ENCODE results near the gene NUP160. TPM values are rescaled to one million over a fixed set of nuclear protein-coding genes. Genes with fewer than 3 reads are reported as not detected.

The NUP160 gene
- total RNA-seq, 4 donors from 2014 or later: 8.1 to 11.4 (median 9.9) TPM

GRCh38 chr11:47784785-47785381, 63.3 kb downstream of the NUP160 start:
- no peak for DNase-seq
- H3K27ac ChIP-seq: peak overlapping the region; percentile 39 to 89 (median 86)
- TF ChIP-seq POLR2A (IDR thresholded peaks at IDR 0.05): no peak
- TF ChIP-seq, protein P1, sequence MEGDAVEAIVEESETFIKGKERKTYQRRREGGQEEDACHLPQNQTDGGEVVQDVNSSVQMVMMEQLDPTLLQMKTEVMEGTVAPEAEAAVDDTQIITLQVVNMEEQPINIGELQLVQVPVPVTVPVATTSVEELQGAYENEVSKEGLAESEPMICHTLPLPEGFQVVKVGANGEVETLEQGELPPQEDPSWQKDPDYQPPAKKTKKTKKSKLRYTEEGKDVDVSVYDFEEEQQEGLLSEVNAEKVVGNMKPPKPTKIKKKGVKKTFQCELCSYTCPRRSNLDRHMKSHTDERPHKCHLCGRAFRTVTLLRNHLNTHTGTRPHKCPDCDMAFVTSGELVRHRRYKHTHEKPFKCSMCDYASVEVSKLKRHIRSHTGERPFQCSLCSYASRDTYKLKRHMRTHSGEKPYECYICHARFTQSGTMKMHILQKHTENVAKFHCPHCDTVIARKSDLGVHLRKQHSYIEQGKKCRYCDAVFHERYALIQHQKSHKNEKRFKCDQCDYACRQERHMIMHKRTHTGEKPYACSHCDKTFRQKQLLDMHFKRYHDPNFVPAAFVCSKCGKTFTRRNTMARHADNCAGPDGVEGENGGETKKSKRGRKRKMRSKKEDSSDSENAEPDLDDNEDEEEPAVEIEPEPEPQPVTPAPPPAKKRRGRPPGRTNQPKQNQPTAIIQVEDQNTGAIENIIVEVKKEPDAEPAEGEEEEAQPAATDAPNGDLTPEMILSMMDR (IDR thresholded peaks at IDR 0.05 in 4 of 5, conservative IDR thresholded peaks at IDR 0.05 in 1 of 5): no peak
- intact Hi-C loops (cut with DNase I; ENCODE audit: low total_unique reads) (loop anchor here (5.0 kb wide), 1 partner anchor 62 kb away; the partner anchor contains the start of gene NUP160), in situ Hi-C loops (cut with MboI; ENCODE audit: low sequenced_read_pairs in 4 of 4) (no loop called here)
- H3K27me3 ChIP-seq: no peaks in the 10 kb centered on the region
- no peak overlapping the region for H3K4me3 ChIP-seq
- no peak for ATAC-seq
- no peaks in the 10 kb centered on the region for H3K9me3 ChIP-seq
- peaks cover 20 to 37% of the 10 kb centered on the region in 2 donors for H3K4me1 ChIP-seq
- peaks cover 0 to 40% of the 10 kb centered on the region in 2 donors for H3K36me3 ChIP-seq

- Histone ChIP-seq H3K9me3 (no peaks in the 10 kb centered on the region), H3K27me3 (no peaks in the 10 kb centered on the region), H3K4me3 (no peak overlapping the region), H3K4me1 (peaks cover 20 to 37% of the 10 kb centered on the region in 2 donors), H3K27ac (peak overlapping the region; percentile 39 to 89 (median 76)), H3K36me3 (peaks cover 4 to 48% of the 10 kb centered on the region in 2 donors)
- in situ Hi-C loops (cut with MboI; ENCODE audit: low sequenced_read_pairs in 4 of 4) (no loop called here), intact Hi-C loops (cut with DNase I; ENCODE audit: low total_unique reads) (loop anchor here (2.0 kb wide), 1 partner anchor 14 kb away; no protein-coding TSS in a partner anchor)
- no peak for ATAC-seq
- TF ChIP-seq POLR2A (IDR thresholded peaks at IDR 0.05): no peak
- TF ChIP-seq, protein P1 (IDR thresholded peaks at IDR 0.05 in 4 of 5, conservative IDR thresholded peaks at IDR 0.05 in 1 of 5): no peak
- no peak for DNase-seq
These were observed 65.0 kb downstream of the NUP160 start for GRCh38 chr11:47783087-47783610.

- in situ Hi-C loops (cut with MboI; ENCODE audit: low sequenced_read_pairs in 4 of 4): no loop called here
- no peak for TF ChIP-seq POLR2A (IDR thresholded peaks at IDR 0.05)
- TF ChIP-seq, protein P1 (IDR thresholded peaks at IDR 0.05 in 4 of 5, conservative IDR thresholded peaks at IDR 0.05 in 1 of 5): no peak
- intact Hi-C loops (cut with DNase I; ENCODE audit: low total_unique reads): no loop called here
- ATAC-seq (no peak), DNase-seq (no peak)
- Histone ChIP-seq H3K36me3 (peaks cover 4 to 57% of the 10 kb centered on the region in 2 donors), H3K27me3 (no peaks in the 10 kb centered on the region), H3K4me1 (peaks cover 0 to 11% of the 10 kb centered on the region in 2 donors), H3K27ac (no peak overlapping the region), H3K9me3 (no peaks in the 10 kb centered on the region), H3K4me3 (no peak overlapping the region)
These were observed 69.2 kb downstream of the NUP160 start for GRCh38 chr11:47778878-47779483.

DNA sequence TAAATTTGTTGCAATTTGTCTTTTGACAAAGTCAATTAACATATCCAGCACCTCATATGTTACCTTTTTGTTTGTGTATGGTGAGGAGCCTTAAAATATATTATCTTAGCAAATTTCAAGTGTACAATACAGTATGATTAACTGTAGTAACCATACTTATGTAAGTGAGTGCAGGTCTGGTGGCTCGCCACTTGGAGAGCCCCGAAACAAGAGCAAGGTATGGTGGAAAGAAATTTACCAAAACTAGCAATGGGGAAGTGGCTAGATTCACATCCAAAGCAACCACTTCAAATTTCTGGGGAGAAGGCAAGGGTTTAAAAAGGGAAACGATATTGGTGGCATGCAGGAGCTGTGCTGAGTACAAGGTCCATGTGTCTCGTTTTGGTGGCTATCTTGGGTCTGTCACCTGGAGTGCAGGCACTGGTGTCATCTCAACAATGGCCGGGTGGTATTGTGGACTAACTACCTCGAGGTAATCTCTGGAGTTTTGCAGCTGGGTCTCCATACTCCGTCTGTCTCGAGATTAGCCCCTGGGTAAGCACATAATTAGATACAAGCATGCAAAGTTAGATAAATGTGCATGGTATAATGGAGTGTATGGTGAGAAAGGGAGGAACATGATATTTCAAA, 72.8 kb downstream of the NUP160 start:
- H3K4me3 ChIP-seq: no peak overlapping the region
- TF ChIP-seq POLR2A (IDR thresholded peaks at IDR 0.05): no peak
- TF ChIP-seq, protein P1 (IDR thresholded peaks at IDR 0.05 in 4 of 5, conservative IDR thresholded peaks at IDR 0.05 in 1 of 5): no peak
- peaks cover 4 to 39% of the 10 kb centered on the region in 2 donors for H3K36me3 ChIP-seq
- H3K4me1 ChIP-seq: no peaks in the 10 kb centered on the region
- H3K27me3 ChIP-seq: no peaks in the 10 kb centered on the region
- in situ Hi-C loops (cut with MboI; ENCODE audit: low sequenced_read_pairs in 4 of 4): no loop called here
- H3K9me3 ChIP-seq: no peaks in the 10 kb centered on the region
- ATAC-seq (no peak), DNase-seq (no peak)
- intact Hi-C loops (cut with DNase I; ENCODE audit: low total_unique reads): no loop called here
- no peak overlapping the region for H3K27ac ChIP-seq
